RCC 7860 (cell line): ENCODE measurements around the gene L1TD1.
"Not testable (repeated sequence)": the region's sequence is repeated elsewhere in the genome, so short reads cannot be mapped to it uniquely, and the experiment has no call there.

Experiments used
- DNase-seq: peaks from one replicate; pipeline ENCODE4 v3.0.0-alpha.2; 2015; ENCODE audit warnings: low spot score
- FAIRE-seq: peaks from 2 replicates; lab custom pipeline; 2012; peaks lifted over from hg19 to GRCh38; lab: Jason Lieb, UNC

Gene L1TD1

GRCh38 chr1:62233926-62234450, 39.3 kb downstream of the L1TD1 start:
- DNase-seq (no peak), FAIRE-seq (no peak)

GRCh38 chr1:62234688-62235087, 40.0 kb downstream of the L1TD1 start:
- DNase-seq (no peak), FAIRE-seq (no peak)

- FAIRE-seq (no peak), DNase-seq (no peak)
Observed at GRCh38 chr1:62235576-62235975, 40.9 kb downstream of the L1TD1 start.

GRCh38 chr1:62237361-62237760, 42.7 kb downstream of the L1TD1 start:
- no peak for DNase-seq

GRCh38 chr1:62237950-62238374, 43.3 kb downstream of the L1TD1 start:
- no peak for FAIRE-seq
- no peak for DNase-seq

More at GRCh38 chr1:62237361-62237760, 42.7 kb downstream of the L1TD1 start:
- no peak for FAIRE-seq

GRCh38 chr1:62238507-62238906, 43.9 kb downstream of the L1TD1 start:
- FAIRE-seq (no peak), DNase-seq (no peak)

- FAIRE-seq, DNase-seq: not testable (repeated sequence)
Observed at GRCh38 chr1:62239652-62240403, 45.2 kb downstream of the L1TD1 start.

- no peak for FAIRE-seq
- DNase-seq, result no peak
Observed at GRCh38 chr1:62240651-62241370, 46.2 kb downstream of the L1TD1 start.

GRCh38 chr1:62241371-62242131, 46.9 kb downstream of the L1TD1 start:
- FAIRE-seq (no peak), DNase-seq (no peak)

GRCh38 chr1:62244380-62244779, 49.7 kb downstream of the L1TD1 start:
- not testable (repeated sequence) for FAIRE-seq, DNase-seq

- DNase-seq (no peak), FAIRE-seq (no peak)
Observed at GRCh38 chr1:62245201-62245600, 50.6 kb downstream of the L1TD1 start.

- no peak for DNase-seq
- FAIRE-seq, result no peak
Observed at GRCh38 chr1:62247391-62248168, 52.9 kb downstream of the L1TD1 start.

- no peak for FAIRE-seq
- no peak for DNase-seq
Observed at GRCh38 chr1:62250126-62250726, 55.6 kb downstream of the L1TD1 start.

GRCh38 chr1:62259551-62259950, 64.9 kb downstream of the L1TD1 start:
- DNase-seq (no peak), FAIRE-seq (no peak)

GRCh38 chr1:62260688-62261087, 66.0 kb downstream of the L1TD1 start:
- FAIRE-seq, result no peak

More at GRCh38 chr1:62260688-62261087, 66.0 kb downstream of the L1TD1 start:
- no peak for DNase-seq
